Trophoblast cell (in vitro differentiated cells and primary cell): ENCODE data around the gene CALML3.

Source experiments
- DNase-seq, 2 donors: peaks; one replicate each; pipeline ENCODE4 v3.0.0-alpha.2; 2016
- H2AFZ ChIP-seq: 2 replicates; pipeline ENCODE4 v1.6.1; 2013; ENCODE audit warnings: low read length, moderate library complexity, mild to moderate bottlenecking; ENCODE audit not compliant: insufficient read depth, poor library complexity
- H2AK5ac ChIP-seq: 2 replicates; pipeline ENCODE4 v1.6.1; 2013; ENCODE audit warnings: mild to moderate bottlenecking, low read length
- H2BK120ac ChIP-seq: 2 replicates; pipeline ENCODE4 v1.6.1; 2013; ENCODE audit warnings: low read length, mild to moderate bottlenecking, moderate library complexity; ENCODE audit not compliant: insufficient read depth, poor library complexity
- H2BK12ac ChIP-seq: 2 replicates; pipeline ENCODE4 v1.6.1; 2013; ENCODE audit warnings: mild to moderate bottlenecking, low read length, moderate library complexity
- H2BK5ac ChIP-seq: 2 replicates; pipeline ENCODE4 v1.6.1; 2013; ENCODE audit warnings: low read length, low read depth, moderate library complexity, mild to moderate bottlenecking; ENCODE audit not compliant: poor library complexity
- H3K14ac ChIP-seq: 2 replicates; pipeline ENCODE4 v1.6.1; 2013; ENCODE audit warnings: mild to moderate bottlenecking, low read length
- H3K18ac ChIP-seq: 2 replicates; pipeline ENCODE4 v1.6.1; 2013; ENCODE audit warnings: mild to moderate bottlenecking, low read length
- H3K23ac ChIP-seq: 2 replicates; pipeline ENCODE4 v1.6.1; 2013; ENCODE audit warnings: low read length
- H3K27ac ChIP-seq: 2 replicates; pipeline ENCODE4 v1.5.1; 2013; ENCODE audit warnings: low read depth, mild to moderate bottlenecking, inconsistent platforms, low read length, moderate library complexity
- H3K27me3 ChIP-seq: 2 replicates; pipeline ENCODE4 v1.6.1; 2013; ENCODE audit warnings: inconsistent platforms, mild to moderate bottlenecking, low read length, moderate library complexity; ENCODE audit not compliant: insufficient read depth
- H3K36me3 ChIP-seq, 2 experiments: 1 replicate in 1 of 2; 2 replicates in 1 of 2; pipeline ENCODE4 v1.6.1; 2013; ENCODE audit warnings: low read length in 2 of 2, mild to moderate bottlenecking in 2 of 2, moderate library complexity in 1 of 2; ENCODE audit not compliant: insufficient read depth in 2 of 2, control insufficient read depth in 1 of 2
- H3K4ac ChIP-seq: 2 replicates; pipeline ENCODE4 v1.6.1; 2013; ENCODE audit warnings: low read depth, mild to moderate bottlenecking, low read length, moderate library complexity
- H3K4me1 ChIP-seq, 2 experiments: 1 replicate in 1 of 2; 2 replicates in 1 of 2; pipeline ENCODE4 v1.6.1; 2013; ENCODE audit warnings: low read length in 2 of 2, mild to moderate bottlenecking in 2 of 2, moderate library complexity in 1 of 2; ENCODE audit not compliant: insufficient read depth in 2 of 2, control insufficient read depth in 1 of 2
- H3K4me2 ChIP-seq: 2 replicates; pipeline ENCODE4 v1.6.1; 2013; ENCODE audit warnings: inconsistent platforms, mild to moderate bottlenecking, low read length, moderate library complexity
- H3K4me3 ChIP-seq: 2 replicates; pipeline ENCODE4 v1.5.1; 2013; ENCODE audit warnings: mild to moderate bottlenecking, low read depth, low read length, inconsistent platforms
- H3K79me1 ChIP-seq: one replicate; pipeline ENCODE4 v1.6.1; 2013; ENCODE audit warnings: low read length
- H3K79me2 ChIP-seq: 2 replicates; pipeline ENCODE4 v1.6.1; 2013; ENCODE audit warnings: low read length, mild to moderate bottlenecking; ENCODE audit not compliant: control insufficient read depth, insufficient read depth, poor library complexity
- H3K9ac ChIP-seq: 2 replicates; pipeline ENCODE4 v1.6.1; 2013; ENCODE audit warnings: mild to moderate bottlenecking, low read length
- H3K9me3 ChIP-seq: 2 replicates; pipeline ENCODE4 v1.6.1; 2013; ENCODE audit warnings: low read depth, mild to moderate bottlenecking, control low read depth, inconsistent platforms, low read length; ENCODE audit not compliant: insufficient read depth
- H4K12ac ChIP-seq: 2 replicates; pipeline ENCODE4 v1.6.1; 2013; ENCODE audit warnings: low read depth, mild to moderate bottlenecking, low read length, moderate library complexity
- H4K8ac ChIP-seq: 2 replicates; pipeline ENCODE4 v1.6.1; 2013; ENCODE audit warnings: low read depth, mild to moderate bottlenecking, low read length, moderate library complexity
- H4K91ac ChIP-seq: one replicate; pipeline ENCODE4 v1.6.1; 2013; ENCODE audit warnings: low read depth, mild to moderate bottlenecking, low read length, moderate library complexity
- WGBS: extraction: QIAGEN DNeasy Blood & Tissue Kit; methylation state at CpG from one replicate; pipeline ENCODE4 v1.1.7; 2013; ENCODE audit warnings: missing lambda C conversion rate; ENCODE audit not compliant: insufficient read length, insufficient coverage; ENCODE audit errors: extremely low coverage; 5-methylcytosine and 5-hydroxymethylcytosine counted together

Gene CALML3

DNA sequence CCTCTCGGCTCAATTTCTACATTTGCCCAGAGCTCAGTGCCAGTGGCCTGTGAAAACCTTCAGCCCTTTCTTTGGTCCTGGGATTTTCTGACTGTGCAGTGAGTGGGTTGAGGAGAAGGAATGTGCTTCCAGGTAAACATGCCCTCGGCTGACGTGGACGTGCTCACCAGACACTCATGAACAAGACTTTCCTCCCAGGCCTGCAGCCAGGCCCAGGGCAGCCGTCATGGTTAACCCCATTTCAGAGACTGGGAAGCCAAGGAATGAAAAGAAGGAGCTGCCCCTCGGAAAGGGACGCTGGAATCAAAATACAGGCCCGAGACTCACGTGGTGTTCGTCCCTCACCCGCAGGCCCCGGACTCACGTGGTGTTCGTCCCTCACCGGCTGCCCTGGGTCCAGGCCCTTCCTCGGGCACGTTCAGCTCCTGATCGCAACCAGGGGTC is 16.6 kb upstream of the CALML3 start:
- H3K23ac ChIP-seq: no peak overlapping the region
- H3K36me3 ChIP-seq: no peaks in the 10 kb centered on the region
- H3K27me3 ChIP-seq: no peaks in the 10 kb centered on the region
- H3K79me1 ChIP-seq: peaks cover 15% of the 10 kb centered on the region
- H2AFZ ChIP-seq: no peak overlapping the region
- no CpG with 5 or more reads among the region's 18 CpGs for WGBS
- no peak overlapping the region for H4K8ac ChIP-seq
- no peak overlapping the region for H3K18ac ChIP-seq
- no peaks in the 10 kb centered on the region for H3K9me3 ChIP-seq
- peak overlapping the region; percentile 83 for H2BK12ac ChIP-seq
- peak overlapping the region; percentile 44 for H2BK120ac ChIP-seq
- peak overlapping the region; percentile 76 for H2AK5ac ChIP-seq
- peak overlapping the region; percentile 73 for H3K14ac ChIP-seq
- H4K12ac ChIP-seq: no peak overlapping the region
- H3K4ac ChIP-seq: no peak overlapping the region
- no peak overlapping the region for H3K4me3 ChIP-seq
- H2BK5ac ChIP-seq: no peak overlapping the region
- peaks cover 2% of the 10 kb centered on the region for H3K79me2 ChIP-seq
- H3K9ac ChIP-seq: no peak overlapping the region
- no peak for DNase-seq
- no peak overlapping the region for H3K4me2 ChIP-seq
- H3K4me1 ChIP-seq: peaks cover 13 to 23% of the 10 kb centered on the region in 2 experiments
- H3K27ac ChIP-seq: no peak overlapping the region
- H4K91ac ChIP-seq: peak overlapping the region; percentile 1

DNA sequence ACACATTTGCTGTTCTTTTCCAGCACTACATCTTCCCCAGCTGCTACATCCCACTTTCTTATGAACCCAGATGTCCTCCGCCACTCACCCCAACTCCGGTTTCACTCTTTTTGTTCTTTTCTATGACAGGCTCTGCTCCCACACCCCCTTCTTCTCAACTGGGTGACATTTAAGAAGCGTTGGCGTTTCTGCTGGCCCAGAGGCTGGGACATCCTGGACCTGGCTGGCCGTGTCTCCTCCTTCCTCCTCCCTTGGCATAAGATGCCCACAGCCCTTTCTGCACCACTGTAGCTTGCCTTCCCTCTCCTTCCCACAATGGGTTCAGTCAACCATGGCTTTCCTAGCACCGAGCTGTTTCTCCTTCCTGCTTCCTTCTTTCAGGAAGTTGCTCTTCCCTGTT is 16.0 kb upstream of the CALML3 start:
- no peak for DNase-seq

DNA sequence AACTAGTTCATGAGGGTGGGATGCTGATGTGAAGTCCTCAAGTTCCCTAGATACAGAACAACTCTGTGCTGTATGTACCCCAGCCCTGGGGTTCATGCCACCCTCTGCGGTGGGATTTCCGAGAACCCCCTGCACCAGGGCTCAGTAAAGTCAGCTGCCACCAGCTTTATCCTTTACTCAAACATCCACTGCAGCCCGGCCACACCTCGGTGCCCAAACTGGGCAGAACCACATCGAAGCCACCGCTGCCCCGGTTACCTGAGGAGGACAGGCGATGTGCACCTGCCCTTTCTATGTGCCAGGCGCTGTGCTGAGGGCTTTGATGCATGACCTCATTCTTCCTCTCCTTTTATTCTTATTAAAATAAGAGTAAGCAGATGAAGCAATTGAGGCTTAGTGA is 15.5 kb upstream of the CALML3 start:
- Histone ChIP-seq H2AK5ac (no peak overlapping the region), H3K4me1 (peaks cover 4 to 15% of the 10 kb centered on the region in 2 experiments), H2BK12ac (no peak overlapping the region), H3K4me3 (no peak overlapping the region), H4K91ac (peak overlapping the region; percentile 18), H4K12ac (no peak overlapping the region), H3K23ac (no peak overlapping the region), H2BK120ac (no peak overlapping the region), H2AFZ (no peak overlapping the region), H3K18ac (no peak overlapping the region), H3K9ac (no peak overlapping the region), H3K27me3 (no peaks in the 10 kb centered on the region), H3K36me3 (no peaks in the 10 kb centered on the region), H4K8ac (no peak overlapping the region), H3K9me3 (no peaks in the 10 kb centered on the region), H3K79me1 (peaks cover 11% of the 10 kb centered on the region), H2BK5ac (no peak overlapping the region), H3K4ac (no peak overlapping the region), H3K14ac (no peak overlapping the region), H3K79me2 (peaks cover 2% of the 10 kb centered on the region), H3K27ac (no peak overlapping the region), H3K4me2 (no peak overlapping the region)
- no peak for DNase-seq
- WGBS: no CpG with 5 or more reads among the region's 9 CpGs

More for the DNA sequence above, 16.0 kb upstream of the CALML3 start:
- Histone ChIP-seq H3K27me3 (no peaks in the 10 kb centered on the region), H3K4me1 (peaks cover 8 to 19% of the 10 kb centered on the region in 2 experiments), H4K91ac (peak overlapping the region; percentile 18), H2BK120ac (peak overlapping the region; percentile 19), H3K9ac (no peak overlapping the region), H3K27ac (no peak overlapping the region), H3K23ac (no peak overlapping the region), H2BK5ac (no peak overlapping the region), H2AFZ (no peak overlapping the region), H3K79me1 (peaks cover 14% of the 10 kb centered on the region), H3K4ac (no peak overlapping the region), H2BK12ac (peak overlapping the region; percentile 29), H3K18ac (peak overlapping the region; percentile 42), H3K9me3 (no peaks in the 10 kb centered on the region), H4K8ac (no peak overlapping the region), H4K12ac (no peak overlapping the region), H3K79me2 (peaks cover 2% of the 10 kb centered on the region), H3K4me3 (no peak overlapping the region), H3K36me3 (no peaks in the 10 kb centered on the region), H3K14ac (no peak overlapping the region), H3K4me2 (no peak overlapping the region), H2AK5ac (peak overlapping the region; percentile 49)
- WGBS: no CpG with 5 or more reads among the region's 6 CpGs

DNA sequence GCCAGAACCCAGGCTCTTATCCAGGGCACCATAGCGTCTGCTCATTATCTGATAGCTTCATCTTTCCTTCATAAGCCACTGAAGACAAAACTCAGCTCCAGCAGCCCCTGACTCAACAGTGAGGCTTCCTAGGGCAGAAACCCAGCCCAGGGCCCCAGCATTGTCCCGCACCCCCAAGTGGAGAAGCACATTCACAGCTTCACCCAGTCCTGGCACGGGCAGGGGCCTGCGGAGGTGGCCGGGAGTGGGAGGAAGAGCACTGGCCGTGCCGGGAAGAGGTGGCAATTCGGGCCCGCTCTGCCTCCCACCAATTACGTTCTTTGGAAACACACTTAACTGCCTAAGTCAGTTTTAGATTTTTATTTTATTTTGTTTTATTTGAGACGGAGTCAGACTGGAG is 15.1 kb upstream of the CALML3 start:
- Histone ChIP-seq H3K23ac (no peak overlapping the region), H3K9ac (no peak overlapping the region), H4K91ac (peak overlapping the region; percentile 67), H2AK5ac (peak overlapping the region; percentile 75), H2BK5ac (no peak overlapping the region), H3K79me2 (peaks cover 2% of the 10 kb centered on the region), H2AFZ (no peak overlapping the region), H3K4me2 (no peak overlapping the region), H3K79me1 (peaks cover 11% of the 10 kb centered on the region), H2BK12ac (peak overlapping the region; percentile 75), H3K9me3 (no peaks in the 10 kb centered on the region), H3K36me3 (no peaks in the 10 kb centered on the region), H3K4ac (no peak overlapping the region), H4K12ac (no peak overlapping the region), H3K14ac (no peak overlapping the region), H3K4me1 (peaks cover 4 to 15% of the 10 kb centered on the region in 2 experiments), H3K27me3 (no peaks in the 10 kb centered on the region), H2BK120ac (peak overlapping the region; percentile 37), H4K8ac (no peak overlapping the region), H3K18ac (no peak overlapping the region), H3K27ac (no peak overlapping the region), H3K4me3 (no peak overlapping the region)
- WGBS: no CpG with 5 or more reads among the region's 11 CpGs
- DNase-seq: no peak
